ENCODE data around the gene FAP. TPM values are rescaled to one million over a fixed set of nuclear protein-coding genes. Genes with fewer than 3 reads are reported as not detected.

Gene FAP
- total RNA-seq (2021) (0.88 and 2.3 TPM in 2 replicates), Bru-seq, nascent RNA (percentile 39 among the genes with signal in this experiment), BruChase-seq, experiment 1, labeled RNA remaining after a 2-hour chase (percentile 41 among the genes with signal in this experiment), BruChase-seq, experiment 2, labeled RNA remaining after a 6-hour chase (percentile 16 among the genes with signal in this experiment)
- long read RNA-seq, partial matches to known transcripts = 1 of 4 reads
- long read RNA-seq, other reads (novel, unspliced or antisense) = 2 of 4 reads

DNA sequence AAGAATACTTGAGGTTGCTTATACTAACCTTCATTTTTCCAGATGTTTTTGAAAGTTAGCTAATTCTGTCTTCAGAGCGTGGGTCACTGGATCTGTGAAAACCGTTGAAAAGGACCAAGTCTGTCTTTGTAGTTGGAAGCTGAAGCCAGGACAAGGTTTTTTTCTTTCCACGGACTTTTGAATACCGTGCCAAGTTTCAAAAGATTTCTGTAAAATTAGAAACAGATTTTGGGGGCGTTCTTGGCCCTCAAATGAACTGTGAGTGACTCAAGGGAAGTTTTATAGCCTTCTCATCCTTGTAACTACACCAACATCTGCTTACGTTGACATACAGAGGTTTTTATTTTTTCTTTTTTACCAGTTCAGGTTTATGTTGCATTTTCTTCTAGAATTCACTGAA is at the start of gene FAP:
TSS of gene FAP (minus strand) at position 152 of the 400 bp plus-strand sequence. CDS start at position 34, 118 bp downstream.
- ChIA-PET POLR2A (ENCODE audit: low non-redundant PET) (no interaction called here), CTCF (no interaction called here)
- peaks cover 23% of the 10 kb centered on the region for H3K4me1 ChIP-seq (ENCODE audit: insufficient read depth, low read length, poor library complexity, severe bottlenecking)
- TF ChIP-seq, protein P1, sequence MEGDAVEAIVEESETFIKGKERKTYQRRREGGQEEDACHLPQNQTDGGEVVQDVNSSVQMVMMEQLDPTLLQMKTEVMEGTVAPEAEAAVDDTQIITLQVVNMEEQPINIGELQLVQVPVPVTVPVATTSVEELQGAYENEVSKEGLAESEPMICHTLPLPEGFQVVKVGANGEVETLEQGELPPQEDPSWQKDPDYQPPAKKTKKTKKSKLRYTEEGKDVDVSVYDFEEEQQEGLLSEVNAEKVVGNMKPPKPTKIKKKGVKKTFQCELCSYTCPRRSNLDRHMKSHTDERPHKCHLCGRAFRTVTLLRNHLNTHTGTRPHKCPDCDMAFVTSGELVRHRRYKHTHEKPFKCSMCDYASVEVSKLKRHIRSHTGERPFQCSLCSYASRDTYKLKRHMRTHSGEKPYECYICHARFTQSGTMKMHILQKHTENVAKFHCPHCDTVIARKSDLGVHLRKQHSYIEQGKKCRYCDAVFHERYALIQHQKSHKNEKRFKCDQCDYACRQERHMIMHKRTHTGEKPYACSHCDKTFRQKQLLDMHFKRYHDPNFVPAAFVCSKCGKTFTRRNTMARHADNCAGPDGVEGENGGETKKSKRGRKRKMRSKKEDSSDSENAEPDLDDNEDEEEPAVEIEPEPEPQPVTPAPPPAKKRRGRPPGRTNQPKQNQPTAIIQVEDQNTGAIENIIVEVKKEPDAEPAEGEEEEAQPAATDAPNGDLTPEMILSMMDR (conservative IDR thresholded peaks at IDR 0.05; ENCODE audit: low read depth, low read length) = no peak
- no peak for TF ChIP-seq EZH2 (IDR thresholded peaks at IDR 0.05; ENCODE audit: borderline replicate concordance, low read depth, low read length, poor library complexity, severe bottlenecking)
- H3K36me3 ChIP-seq (ENCODE audit: insufficient read depth, low read length, poor library complexity, severe bottlenecking) = no peaks in the 10 kb centered on the region
- no TSS peak for BruUV-seq (replicated peaks)
- no peaks in the 10 kb centered on the region for H3K27me3 ChIP-seq (replicated peaks; ENCODE audit: insufficient read depth, low read depth, low read length, poor library complexity)
- peak within 1 kb of the TSS; percentile 9 for H3K4me3 ChIP-seq (ENCODE audit: low read depth, low read length, poor library complexity, severe bottlenecking)
- peak; percentile 35 for DNase-seq (ENCODE audit: low spot score)
- H3K27ac ChIP-seq (ENCODE audit: low read depth, low read length, poor library complexity, severe bottlenecking) = no peak within 1 kb of the TSS
- H3K9me3 ChIP-seq (ENCODE audit: low read depth, low read length, poor library complexity, severe bottlenecking) = no peaks in the 10 kb centered on the region
- intact Hi-C loops (cut with micrococcal nuclease; ENCODE audit: unreplicated experiment) = no loop called here

DNA sequence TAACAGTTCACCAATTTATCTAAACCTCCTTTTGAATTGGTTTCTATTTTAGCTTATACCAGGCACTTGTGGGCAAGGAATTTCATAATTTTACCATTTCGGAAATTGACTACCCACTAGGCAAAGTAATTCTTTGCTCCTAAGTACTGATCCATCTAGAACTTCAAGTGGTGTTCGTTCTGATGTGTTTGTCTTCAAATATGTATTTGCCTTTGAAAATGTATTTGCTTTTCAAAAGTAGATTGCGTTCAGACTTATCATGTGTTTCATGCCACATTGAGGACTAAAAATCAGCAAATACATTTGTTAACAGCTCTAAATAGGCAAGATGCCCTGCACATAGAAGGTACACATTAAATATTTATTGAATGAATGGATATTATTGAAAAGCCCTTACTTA is 48.5 kb upstream of the FAP start:
- CTCF ChIA-PET = no interaction called here
- DNase-seq (ENCODE audit: low spot score) = no peak
- no peaks in the 10 kb centered on the region for H3K9me3 ChIP-seq (ENCODE audit: low read depth, low read length, poor library complexity, severe bottlenecking)
- H3K36me3 ChIP-seq (ENCODE audit: insufficient read depth, low read length, poor library complexity, severe bottlenecking) = no peaks in the 10 kb centered on the region
- intact Hi-C loops (cut with micrococcal nuclease; ENCODE audit: unreplicated experiment) = loop anchor here (10.0 kb wide), 1 partner anchor 327 kb away; no protein-coding TSS in a partner anchor
- no peaks in the 10 kb centered on the region for H3K27me3 ChIP-seq (replicated peaks; ENCODE audit: insufficient read depth, low read depth, low read length, poor library complexity)
- no peak overlapping the region for H3K27ac ChIP-seq (ENCODE audit: low read depth, low read length, poor library complexity, severe bottlenecking)
- no TSS peak for BruUV-seq (replicated peaks)
- H3K4me1 ChIP-seq (ENCODE audit: insufficient read depth, low read length, poor library complexity, severe bottlenecking) = no peaks in the 10 kb centered on the region
- POLR2A ChIA-PET (ENCODE audit: low non-redundant PET) = no interaction called here
- H3K4me3 ChIP-seq (ENCODE audit: low read depth, low read length, poor library complexity, severe bottlenecking) = no peak overlapping the region
- TF ChIP-seq, protein P1 (conservative IDR thresholded peaks at IDR 0.05; ENCODE audit: low read depth, low read length) = no peak
- TF ChIP-seq EZH2 (IDR thresholded peaks at IDR 0.05; ENCODE audit: borderline replicate concordance, low read depth, low read length, poor library complexity, severe bottlenecking) = no peak

GRCh38 chr2:162282765-162283425 is 39.6 kb upstream of the FAP start:
- intact Hi-C loops (cut with micrococcal nuclease; ENCODE audit: unreplicated experiment) = no loop called here
- ChIA-PET POLR2A (ENCODE audit: low non-redundant PET) (no interaction called here), CTCF (no interaction called here)
- TF ChIP-seq, protein P1 (conservative IDR thresholded peaks at IDR 0.05; ENCODE audit: low read depth, low read length) = no peak
- TF ChIP-seq EZH2 (IDR thresholded peaks at IDR 0.05; ENCODE audit: borderline replicate concordance, low read depth, low read length, poor library complexity, severe bottlenecking) = no peak
- BruUV-seq (replicated peaks) = no TSS peak
- Histone ChIP-seq H3K27ac (ENCODE audit: low read depth, low read length, poor library complexity, severe bottlenecking) (no peak overlapping the region), H3K9me3 (ENCODE audit: low read depth, low read length, poor library complexity, severe bottlenecking) (no peaks in the 10 kb centered on the region), H3K4me3 (ENCODE audit: low read depth, low read length, poor library complexity, severe bottlenecking) (no peak overlapping the region), H3K4me1 (ENCODE audit: insufficient read depth, low read length, poor library complexity, severe bottlenecking) (no peaks in the 10 kb centered on the region), H3K27me3 (replicated peaks; ENCODE audit: insufficient read depth, low read depth, low read length, poor library complexity) (no peaks in the 10 kb centered on the region), H3K36me3 (ENCODE audit: insufficient read depth, low read length, poor library complexity, severe bottlenecking) (no peaks in the 10 kb centered on the region)
- no peak for DNase-seq (ENCODE audit: low spot score)

All from A673 (cell line).